PC-3 (cell line): ENCODE results near the gene CHKA. TPM values are rescaled to one million over a fixed set of nuclear protein-coding genes. Genes with fewer than 3 reads are reported as not detected.

Experiments used
- ATAC-seq: fragments of 200-7000 bp; cut with Tn5 transposase; 2 replicates; pipeline ENCODE4 v1.9.1; 2020; ENCODE audit warnings: mild to moderate bottlenecking, moderate library complexity
- BruUV-seq: library from RNA; stranded (reverse); fragments of 400-500 nt; replicated peaks from 2 replicates; lab custom pipeline; 2021; lab: Mats Ljungman, UMichigan
- CTCF ChIA-PET: fragments of 300-600 bp; sonication (Branson Sonifier 250); formaldehyde crosslinking; loops from one replicate; lab custom pipeline; 2022; ENCODE audit warnings: antibody characterized with exemption; lab: Charles Lee
- POLR2A ChIA-PET: fragments of 300-600 bp; sonication (Branson Sonifier 250); formaldehyde crosslinking; loops from one replicate; lab custom pipeline; 2022; ENCODE audit warnings: antibody characterized with exemption; ENCODE audit not compliant: unreplicated experiment; lab: Charles Lee
- DNase-seq: peaks from one replicate; pipeline ENCODE4 v3.0.0-alpha.2; 2015
- H2AFZ ChIP-seq: fragments of 300-600 bp; sonication (generic); 2 replicates; pipeline ENCODE4 v1.6.0; 2016; ENCODE audit warnings: antibody characterized with exemption, low read length
- H3F3A ChIP-seq: fragments of 300-600 bp; sonication (generic); one replicate; pipeline ENCODE4 v1.6.0; 2017; ENCODE audit warnings: antibody characterized with exemption, low read length, control low read depth, mild to moderate bottlenecking; ENCODE audit not compliant: unreplicated experiment
- H3K27ac ChIP-seq: fragments of 300-600 bp; sonication (generic); 2 replicates; pipeline ENCODE4 v1.5.1; 2016; ENCODE audit warnings: mild to moderate bottlenecking, low read length
- H3K27me3 ChIP-seq: fragments of 300-600 bp; sonication (generic); 2 replicates; pipeline ENCODE4 v1.6.1; 2016; ENCODE audit warnings: low read length, mixed read lengths
- H3K36me3 ChIP-seq: fragments of 300-600 bp; sonication (generic); 2 replicates; pipeline ENCODE4 v1.6.1; 2016; ENCODE audit warnings: low read depth, mixed run types, low read length, mixed read lengths
- H3K4me1 ChIP-seq: fragments of 300-600 bp; sonication (generic); 2 replicates; pipeline ENCODE4 v1.5.1; 2016; ENCODE audit warnings: low read length; ENCODE audit not compliant: insufficient read depth
- H3K4me2 ChIP-seq: fragments of 300-600 bp; sonication (generic); 2 replicates; pipeline ENCODE4 v1.6.0; 2016; ENCODE audit warnings: low read length
- H3K4me3 ChIP-seq: fragments of 300-600 bp; sonication (generic); 2 replicates; pipeline ENCODE4 v1.5.1; 2016; ENCODE audit warnings: mild to moderate bottlenecking, low read length, mixed read lengths
- H3K79me2 ChIP-seq: fragments of 300-600 bp; sonication (generic); 2 replicates; pipeline ENCODE4 v1.6.1; 2017; ENCODE audit warnings: low read length, mixed read lengths
- H3K9ac ChIP-seq: fragments of 300-600 bp; sonication (generic); 2 replicates; pipeline ENCODE4 v1.6.0; 2016; ENCODE audit warnings: mild to moderate bottlenecking, low read length
- H3K9me2 ChIP-seq: fragments of 300-600 bp; sonication (generic); replicated peaks from 2 replicates; pipeline ENCODE4 v1.6.1; 2016; ENCODE audit warnings: mixed run types, low read length, mixed read lengths
- H3K9me3 ChIP-seq: fragments of 300-600 bp; sonication (generic); 2 replicates; pipeline ENCODE4 v1.6.1; 2016; ENCODE audit warnings: low read length, mixed read lengths
- H4K20me1 ChIP-seq: fragments of 300-600 bp; sonication (generic); 2 replicates; pipeline ENCODE4 v1.6.1; 2016; ENCODE audit warnings: low read length, mixed read lengths
- CTCF ChIP-seq: fragments of 300-600 bp; sonication (generic); conservative IDR thresholded peaks from 2 replicates; pipeline ENCODE4 v1.5.1; 2017; ENCODE audit warnings: antibody characterized with exemption, low read depth, mild to moderate bottlenecking, low read length
- EZH2 ChIP-seq: fragments of 300-600 bp; sonication (generic); IDR thresholded peaks from one replicate; pipeline ENCODE4 v1.6.1; 2017; ENCODE audit warnings: antibody characterized with exemption, mild to moderate bottlenecking, low read length; ENCODE audit not compliant: unreplicated experiment
- EZH2phosphoT487 ChIP-seq: fragments of 300-600 bp; sonication (generic); IDR thresholded peaks from 2 replicates; pipeline ENCODE4 v1.6.1; 2018; ENCODE audit warnings: mild to moderate bottlenecking, antibody characterized with exemption, low read length, borderline replicate concordance
- intact Hi-C: fragments of 100-400 bp; cut with micrococcal nuclease; formaldehyde crosslinking; loops from 2 replicates; pipeline ENCODE4 v1.9.0; 2023
- total RNA-seq: library from RNA; depleted of rRNA; stranded (reverse); fragments of >200 nt; gene quantifications from 2 replicates; pipeline ENCODE4 v1.2.3, GENCODE V29; 2014

CHKA gene
- total RNA-seq, 1 experiment from 2014 or later: 57.5 TPM

GRCh38 chr11:68159161-68159560 lies 38.0 kb upstream of the CHKA start:
- Histone ChIP-seq H3K36me3 (0 out of 2 replicates have a peak, but pooled peaks cover 7% of the 10 kb centered on the region), H3K79me2 (no peaks in the 10 kb centered on the region), H3K9me2 (no peaks in the 10 kb centered on the region), H3K4me3 (no peak overlapping the region), H3K9me3 (no peaks in the 10 kb centered on the region), H3K27me3 (no peaks in the 10 kb centered on the region), H3K4me2 (no peak overlapping the region), H4K20me1 (no peaks in the 10 kb centered on the region), H2AFZ (no peak overlapping the region), H3K9ac (no peak overlapping the region), H3K27ac (no peak overlapping the region), H3F3A (no peaks in the 10 kb centered on the region), H3K4me1 (peaks cover 5% of the 10 kb centered on the region)
- ATAC-seq: no peak
- POLR2A ChIA-PET: no interaction called here
- intact Hi-C loops: no loop called here
- no TSS peak for BruUV-seq
- CTCF ChIA-PET: no interaction called here
- DNase-seq: no peak
- no peak for TF ChIP-seq EZH2phosphoT487
- TF ChIP-seq CTCF: no peak
- TF ChIP-seq EZH2: no peak

DNA sequence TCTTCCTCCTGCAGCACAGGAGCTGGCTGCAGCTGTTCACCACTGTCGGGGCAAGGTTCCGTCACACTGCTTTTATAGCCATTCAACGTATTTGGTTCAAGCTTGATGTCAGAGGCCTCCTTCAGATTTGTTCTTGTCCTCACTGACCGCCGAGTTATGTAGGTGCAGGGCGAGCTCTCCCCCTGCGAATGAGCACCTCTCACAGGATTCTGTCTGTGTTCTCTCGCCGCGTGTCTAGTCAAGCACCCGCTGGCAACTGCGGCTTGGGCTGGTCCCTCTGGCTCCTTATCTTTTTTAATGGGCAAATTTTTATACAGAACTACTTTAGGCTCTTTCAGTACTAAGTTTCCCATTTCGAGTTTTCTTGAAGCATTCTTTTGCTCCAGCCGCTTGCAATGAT lies 37.4 kb upstream of the CHKA start:
- Histone ChIP-seq H3K4me2 (no peak overlapping the region), H3K27me3 (no peaks in the 10 kb centered on the region), H3F3A (no peaks in the 10 kb centered on the region), H3K9ac (no peak overlapping the region), H4K20me1 (no peaks in the 10 kb centered on the region), H2AFZ (no peak overlapping the region), H3K79me2 (no peaks in the 10 kb centered on the region), H3K36me3 (0 out of 2 replicates have a peak, but pooled peaks cover 1% of the 10 kb centered on the region), H3K4me1 (0 out of 2 replicates have a peak, but pooled peaks cover 3% of the 10 kb centered on the region), H3K27ac (no peak overlapping the region), H3K9me2 (no peaks in the 10 kb centered on the region), H3K9me3 (no peaks in the 10 kb centered on the region), H3K4me3 (no peak overlapping the region)
- CTCF ChIA-PET: no interaction called here
- DNase-seq: no peak
- ATAC-seq: no peak
- POLR2A ChIA-PET: no interaction called here
- no TSS peak for BruUV-seq
- intact Hi-C loops: no loop called here
- no peak for TF ChIP-seq CTCF
- no peak for TF ChIP-seq EZH2
- TF ChIP-seq EZH2phosphoT487: no peak

DNA sequence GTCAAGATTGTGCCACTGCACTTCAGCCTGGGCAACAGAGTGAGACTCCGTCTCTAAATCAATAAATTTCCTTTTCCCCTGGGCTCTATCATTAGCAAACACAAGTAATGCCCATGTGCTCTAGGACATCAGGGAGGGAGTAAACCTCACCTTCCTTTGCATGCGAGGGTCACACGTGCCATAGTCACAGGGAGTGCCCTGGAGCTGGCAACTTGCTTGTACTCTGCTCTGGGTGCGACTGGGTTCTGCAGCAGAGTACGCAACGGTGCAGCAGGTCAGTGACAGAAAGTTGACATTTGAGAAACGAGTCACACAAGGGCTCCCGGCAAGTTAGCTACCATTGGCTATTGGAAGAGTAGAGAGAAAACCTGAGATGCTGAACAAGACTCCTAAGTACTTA lies 32.6 kb upstream of the CHKA start:
- no peak for ATAC-seq
- Histone ChIP-seq H3K9ac (no peak overlapping the region), H3K27ac (no peak overlapping the region), H3K4me2 (no peak overlapping the region), H3K4me3 (no peak overlapping the region), H3K9me3 (no peaks in the 10 kb centered on the region), H3K79me2 (no peaks in the 10 kb centered on the region), H4K20me1 (no peaks in the 10 kb centered on the region), H3K9me2 (no peaks in the 10 kb centered on the region), H3K4me1 (peaks cover 11% of the 10 kb centered on the region), H3K27me3 (no peaks in the 10 kb centered on the region), H3K36me3 (no peaks in the 10 kb centered on the region), H3F3A (no peaks in the 10 kb centered on the region), H2AFZ (no peak overlapping the region)
- intact Hi-C loops: no loop called here
- no TSS peak for BruUV-seq
- TF ChIP-seq EZH2: no peak
- no peak for TF ChIP-seq EZH2phosphoT487
- no peak for TF ChIP-seq CTCF
- POLR2A ChIA-PET: no interaction called here
- DNase-seq: no peak
- CTCF ChIA-PET: no interaction called here
